ENCODE results near the gene RNF26. TPM values are rescaled to one million over a fixed set of nuclear protein-coding genes. Genes with fewer than 3 reads are reported as not detected.
"Not testable (repeated sequence)": the region's sequence is repeated elsewhere in the genome, so short reads cannot be mapped to it uniquely, and the experiment has no call there.

RNF26 gene
- total RNA-seq, 1 donor from 2014 or later: 27.9 TPM

- DNase-seq (ENCODE audit: low spot score): no peak
- no peaks in the 10 kb centered on the region for H3K9me3 Mint-ChIP-seq
- intact Hi-C loops (cut with micrococcal nuclease): no loop called here
- no peak overlapping the region for H3K4me3 Mint-ChIP-seq
- peaks cover 6% of the 10 kb centered on the region for H3K27me3 Mint-ChIP-seq (ENCODE audit: insufficient read depth)
- no peaks in the 10 kb centered on the region for H3K36me3 Mint-ChIP-seq (ENCODE audit: low read depth)
- H3K27ac Mint-ChIP-seq: no peak overlapping the region
- no peaks in the 10 kb centered on the region for H3K4me1 Mint-ChIP-seq (ENCODE audit: low read depth)
These were observed 41.2 kb downstream of the RNF26 start for GRCh38 chr11:119375337-119376196.

GRCh38 chr11:119376197-119376847 is 42.0 kb downstream of the RNF26 start:
- Mint-ChIP-seq H3K36me3 (ENCODE audit: low read depth) (no peaks in the 10 kb centered on the region), H3K9me3 (no peaks in the 10 kb centered on the region), H3K4me3 (no peak overlapping the region), H3K4me1 (ENCODE audit: low read depth) (no peaks in the 10 kb centered on the region), H3K27me3 (ENCODE audit: insufficient read depth) (peaks cover 5% of the 10 kb centered on the region), H3K27ac (no peak overlapping the region)
- no peak for DNase-seq (ENCODE audit: low spot score)
- intact Hi-C loops (cut with micrococcal nuclease): no loop called here

- H3K4me1 Mint-ChIP-seq (ENCODE audit: low read depth): no peaks in the 10 kb centered on the region
- H3K27ac Mint-ChIP-seq: no peak overlapping the region
- intact Hi-C loops (cut with micrococcal nuclease): no loop called here
- peaks cover 8% of the 10 kb centered on the region for H3K27me3 Mint-ChIP-seq (ENCODE audit: insufficient read depth)
- no peak overlapping the region for H3K4me3 Mint-ChIP-seq
- no peak for DNase-seq (ENCODE audit: low spot score)
- H3K9me3 Mint-ChIP-seq: no peaks in the 10 kb centered on the region
- no peaks in the 10 kb centered on the region for H3K36me3 Mint-ChIP-seq (ENCODE audit: low read depth)
These were observed 43.0 kb downstream of the RNF26 start for GRCh38 chr11:119377112-119377901.

GRCh38 chr11:119377961-119378667 is 43.8 kb downstream of the RNF26 start:
- no peaks in the 10 kb centered on the region for H3K9me3 Mint-ChIP-seq
- no peaks in the 10 kb centered on the region for H3K36me3 Mint-ChIP-seq (ENCODE audit: low read depth)
- H3K4me1 Mint-ChIP-seq (ENCODE audit: low read depth): no peaks in the 10 kb centered on the region
- peaks cover 8% of the 10 kb centered on the region for H3K27me3 Mint-ChIP-seq (ENCODE audit: insufficient read depth)
- H3K27ac Mint-ChIP-seq: no peak overlapping the region
- H3K4me3 Mint-ChIP-seq: no peak overlapping the region
- DNase-seq (ENCODE audit: low spot score): no peak
- intact Hi-C loops (cut with micrococcal nuclease): no loop called here

GRCh38 chr11:119378851-119379465 is 44.6 kb downstream of the RNF26 start:
- DNase-seq (ENCODE audit: low spot score): no peak
- H3K27ac Mint-ChIP-seq: no peak overlapping the region
- no peaks in the 10 kb centered on the region for H3K36me3 Mint-ChIP-seq (ENCODE audit: low read depth)
- no peaks in the 10 kb centered on the region for H3K4me1 Mint-ChIP-seq (ENCODE audit: low read depth)
- peaks cover 8% of the 10 kb centered on the region for H3K27me3 Mint-ChIP-seq (ENCODE audit: insufficient read depth)
- H3K9me3 Mint-ChIP-seq: no peaks in the 10 kb centered on the region
- no peak overlapping the region for H3K4me3 Mint-ChIP-seq
- intact Hi-C loops (cut with micrococcal nuclease): no loop called here

- DNase-seq (ENCODE audit: low spot score): no peak
These were observed 46.0 kb downstream of the RNF26 start for GRCh38 chr11:119380160-119380826.

GRCh38 chr11:119380827-119381180 is 46.5 kb downstream of the RNF26 start:
- H3K9me3 Mint-ChIP-seq: no peaks in the 10 kb centered on the region
- DNase-seq (ENCODE audit: low spot score): no peak
- H3K27me3 Mint-ChIP-seq (ENCODE audit: insufficient read depth): peaks cover 8% of the 10 kb centered on the region
- H3K27ac Mint-ChIP-seq: no peak overlapping the region
- intact Hi-C loops (cut with micrococcal nuclease): loop anchor here (1.0 to 5.0 kb wide), 6 partner anchors 17 to 346 kb away; partner anchors contain the start of genes HINFP and NECTIN1
- H3K4me3 Mint-ChIP-seq: no peak overlapping the region
- H3K4me1 Mint-ChIP-seq (ENCODE audit: low read depth): no peaks in the 10 kb centered on the region
- H3K36me3 Mint-ChIP-seq (ENCODE audit: low read depth): no peaks in the 10 kb centered on the region

More at GRCh38 chr11:119380160-119380826, 46.0 kb downstream of the RNF26 start:
- Mint-ChIP-seq H3K4me1 (ENCODE audit: low read depth) (no peaks in the 10 kb centered on the region), H3K4me3 (no peak overlapping the region), H3K27me3 (ENCODE audit: insufficient read depth) (peaks cover 8% of the 10 kb centered on the region), H3K36me3 (ENCODE audit: low read depth) (no peaks in the 10 kb centered on the region), H3K9me3 (no peaks in the 10 kb centered on the region), H3K27ac (no peak overlapping the region)
- intact Hi-C loops (cut with micrococcal nuclease): loop anchor here (5.0 kb wide), 1 partner anchor 347 kb away; the partner anchor contains the start of gene NECTIN1

GRCh38 chr11:119381181-119381988 is 47.1 kb downstream of the RNF26 start, which contains the start of gene USP2:
Gene USP2 (minus strand): TSS chr11:119381690. CDS start chr11:119373480, 8,210 bp downstream.
- peak; percentile 95 for DNase-seq (ENCODE audit: low spot score)
- Mint-ChIP-seq H3K27me3 (ENCODE audit: insufficient read depth) (peaks cover 8% of the 10 kb centered on the region), H3K9me3 (no peaks in the 10 kb centered on the region), H3K4me1 (ENCODE audit: low read depth) (no peaks in the 10 kb centered on the region), H3K4me3 (no peak within 1 kb of the TSS), H3K27ac (no peak within 1 kb of the TSS), H3K36me3 (ENCODE audit: low read depth) (no peaks in the 10 kb centered on the region)
- intact Hi-C loops (cut with micrococcal nuclease): loop anchor here (1.0 to 5.0 kb wide), 6 partner anchors 17 to 346 kb away; partner anchors contain the start of genes HINFP and NECTIN1

GRCh38 chr11:119382101-119382500 is 47.8 kb downstream of the RNF26 start:
- Mint-ChIP-seq H3K4me1 (ENCODE audit: low read depth) (no peaks in the 10 kb centered on the region), H3K36me3 (ENCODE audit: low read depth) (no peaks in the 10 kb centered on the region), H3K27me3 (ENCODE audit: insufficient read depth) (peaks cover 8% of the 10 kb centered on the region), H3K9me3 (no peaks in the 10 kb centered on the region), H3K4me3 (no peak overlapping the region), H3K27ac (no peak overlapping the region)
- DNase-seq (ENCODE audit: low spot score): no peak
- intact Hi-C loops (cut with micrococcal nuclease): loop anchor here (5.0 kb wide), 1 partner anchor 345 kb away; the partner anchor contains the start of gene NECTIN1

- not testable (repeated sequence) for H3K9me3 Mint-ChIP-seq; H3K36me3 Mint-ChIP-seq (ENCODE audit: low read depth); H3K4me3 Mint-ChIP-seq; DNase-seq (ENCODE audit: low spot score); H3K4me1 Mint-ChIP-seq (ENCODE audit: low read depth); H3K27me3 Mint-ChIP-seq (ENCODE audit: insufficient read depth); H3K27ac Mint-ChIP-seq
- intact Hi-C loops (cut with micrococcal nuclease): loop anchor here (5.0 kb wide), 1 partner anchor 345 kb away; the partner anchor contains the start of gene NECTIN1
These were observed 48.2 kb downstream of the RNF26 start for GRCh38 chr11:119382513-119382912.

GRCh38 chr11:119384332-119384731 is 50.0 kb downstream of the RNF26 start:
- H3K4me1 Mint-ChIP-seq (ENCODE audit: low read depth): no peaks in the 10 kb centered on the region
- intact Hi-C loops (cut with micrococcal nuclease): loop anchor here (5.0 kb wide), 1 partner anchor 343 kb away; the partner anchor contains the start of gene NECTIN1

More at GRCh38 chr11:119384332-119384731, 50.0 kb downstream of the RNF26 start:
- Mint-ChIP-seq H3K9me3 (no peaks in the 10 kb centered on the region), H3K36me3 (ENCODE audit: low read depth) (no peaks in the 10 kb centered on the region), H3K4me3 (no peak overlapping the region), H3K27ac (no peak overlapping the region), H3K27me3 (ENCODE audit: insufficient read depth) (peaks cover 6% of the 10 kb centered on the region)
- DNase-seq (ENCODE audit: low spot score): no peak

Measured in activated T-helper 1 cell treated with anti-CD3 and anti-CD28 coated beads, Interleukin-12 subunit alpha, Interleukin-12 subunit beta, Interleukin-2, Interleukin-4 antibody, amounts not matched to agents 30 ng/mL and 10 ng/mL and 1 ng/mL, durations not matched to agents 14 hours and 24 hours and 36 hours (primary cell).